Measurements from ENCODE around the gene GRK4. TPM values are rescaled to one million over a fixed set of nuclear protein-coding genes. Genes with fewer than 3 reads are reported as not detected.

GRK4 gene
- total and polyA plus RNA-seq, 2 of the 8 experiments (the other 6 are each of a cell fraction or from before 2014, with no cell fraction given) = 0.77 to 1.8 TPM

DNA sequence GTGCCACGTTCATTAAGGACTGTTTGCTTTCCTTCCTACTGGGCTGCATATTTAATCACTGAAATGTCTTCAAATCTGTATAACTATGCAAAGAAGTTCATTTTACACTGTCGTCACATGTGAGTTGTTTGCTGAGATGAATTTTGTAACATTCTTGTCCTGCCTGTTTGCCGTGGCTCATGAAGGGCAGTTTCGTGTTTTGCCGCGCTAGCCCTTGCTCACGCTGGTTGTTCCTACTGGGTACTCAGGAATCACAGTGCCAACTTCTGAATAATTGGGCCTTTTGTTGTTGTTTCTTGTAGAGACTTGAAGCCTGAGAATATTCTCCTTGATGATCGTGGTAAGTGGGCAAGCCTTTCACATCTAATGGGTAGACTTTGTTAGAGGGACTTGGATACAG, 58.7 kb downstream of the GRK4 start:
- no peaks in the 10 kb centered on the region for H3K79me1 ChIP-seq (ENCODE audit: low read depth, low read length)
- H3K36me3 ChIP-seq (ENCODE audit: control insufficient read depth in 2 of 4, insufficient read depth in 4 of 4, low read length in 3 of 4) = no peaks in the 10 kb centered on the region
- no peak overlapping the region for H3K4me3 ChIP-seq (ENCODE audit: extremely low read depth in 1 of 4, insufficient read depth in 2 of 4, low read depth in 3 of 4, low read length in 4 of 4)
- H2BK120ac ChIP-seq (replicated peaks; ENCODE audit: low read depth, low read length) = no peak overlapping the region
- CTCF ChIA-PET (ENCODE audit: partially characterized antibody) = interaction anchor here (1.2 to 1.3 kb wide), 2 partner anchors 10 to 14 kb away, joined by 4 to 5 read pairs; no protein-coding TSS in a partner anchor
- no peak overlapping the region for H3K4ac ChIP-seq (replicated peaks; ENCODE audit: insufficient read length, low read depth, low read length)
- H3K27me3 ChIP-seq (replicated peaks in 1 of 4; ENCODE audit: control insufficient read depth in 3 of 4, extremely low read depth in 1 of 4, insufficient read depth in 3 of 4, low read length in 3 of 4) = no peaks in the 10 kb centered on the region; a peak in 1 of 7 replicates
- H2BK20ac ChIP-seq (ENCODE audit: low read length) = no peak overlapping the region
- no peaks in the 10 kb centered on the region for H4K20me1 ChIP-seq (replicated peaks in 1 of 2; ENCODE audit: control insufficient read depth in 1 of 2, insufficient read depth in 2 of 2, low read length in 2 of 2)
- no peak for DNase-seq (ENCODE audit: low read depth in 1 of 2, low spot score in 2 of 2)
- peaks cover 0 to 7% (median 1%) of the 10 kb centered on the region in 4 experiments; a peak in 4 of 7 replicates for H3K4me1 ChIP-seq (replicated peaks in 1 of 4; ENCODE audit: control insufficient read depth in 3 of 4, insufficient read depth in 4 of 4, low read length in 3 of 4)
- WGBS, 2 experiments (ENCODE audit: extremely low coverage in 1 of 2, insufficient coverage in 1 of 2, insufficient read length in 1 of 2, insufficient replicate concordance in 2 of 2, low coverage in 1 of 2, low lambda C conversion rate in 2 of 2, missing lambda C conversion rate in 1 of 2) = 78% methylated on average over 8 of the region's 8 CpGs; no CpG with 5 or more reads in 1 of the 2 experiments
- TF ChIP-seq ZNF274 (IDR thresholded peaks at IDR 0.05; ENCODE audit: borderline replicate concordance, extremely low read depth, low read length) (no peak), KDM1A (IDR thresholded peaks at IDR 0.05; ENCODE audit: borderline replicate concordance, low read length) (no peak), JUND (IDR thresholded peaks at IDR 0.05; ENCODE audit: low read length) (no peak), FOSL1 (IDR thresholded peaks at IDR 0.05; ENCODE audit: insufficient read depth, low read depth, low read length) (no peak), TBP (IDR thresholded peaks at IDR 0.05; ENCODE audit: low read depth, low read length) (no peak), SUZ12 (IDR thresholded peaks at IDR 0.05; ENCODE audit: low read length) (no peak), RBBP5 (IDR thresholded peaks at IDR 0.05; ENCODE audit: borderline replicate concordance, low read depth, low read length) (no peak), EZH2 (IDR thresholded peaks at IDR 0.05; ENCODE audit: low read depth, low read length, severe bottlenecking) (no peak), SIX5 (IDR thresholded peaks at IDR 0.05; ENCODE audit: low read depth, low read length) (no peak), HDAC6 (IDR thresholded peaks at IDR 0.05; ENCODE audit: low read depth, low read length) (no peak)
- TF ChIP-seq, protein P1, sequence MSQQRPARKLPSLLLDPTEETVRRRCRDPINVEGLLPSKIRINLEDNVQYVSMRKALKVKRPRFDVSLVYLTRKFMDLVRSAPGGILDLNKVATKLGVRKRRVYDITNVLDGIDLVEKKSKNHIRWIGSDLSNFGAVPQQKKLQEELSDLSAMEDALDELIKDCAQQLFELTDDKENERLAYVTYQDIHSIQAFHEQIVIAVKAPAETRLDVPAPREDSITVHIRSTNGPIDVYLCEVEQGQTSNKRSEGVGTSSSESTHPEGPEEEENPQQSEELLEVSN (IDR thresholded peaks at IDR 0.05) = no peak
- TF ChIP-seq, protein P2, sequence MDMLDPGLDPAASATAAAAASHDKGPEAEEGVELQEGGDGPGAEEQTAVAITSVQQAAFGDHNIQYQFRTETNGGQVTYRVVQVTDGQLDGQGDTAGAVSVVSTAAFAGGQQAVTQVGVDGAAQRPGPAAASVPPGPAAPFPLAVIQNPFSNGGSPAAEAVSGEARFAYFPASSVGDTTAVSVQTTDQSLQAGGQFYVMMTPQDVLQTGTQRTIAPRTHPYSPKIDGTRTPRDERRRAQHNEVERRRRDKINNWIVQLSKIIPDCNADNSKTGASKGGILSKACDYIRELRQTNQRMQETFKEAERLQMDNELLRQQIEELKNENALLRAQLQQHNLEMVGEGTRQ (IDR thresholded peaks at IDR 0.05; ENCODE audit: low read length) = no peak
- FAIRE-seq = no peak
- H2BK5ac ChIP-seq (ENCODE audit: low read depth, low read length) = no peak overlapping the region
- no peak overlapping the region for H3K27ac ChIP-seq (ENCODE audit: low read depth, low read length)
- no peak overlapping the region for H3K14ac ChIP-seq (ENCODE audit: insufficient read length)
- no peaks in the 10 kb centered on the region for H3K79me2 ChIP-seq (ENCODE audit: control insufficient read depth in 1 of 2, insufficient read depth in 2 of 2, low read length in 2 of 2)
- no peak overlapping the region for H3K4me2 ChIP-seq (ENCODE audit: insufficient read depth in 1 of 2, low read depth in 2 of 2, low read length in 2 of 2)
- H4K91ac ChIP-seq (replicated peaks; ENCODE audit: insufficient read length, low read length) = no peak overlapping the region
- no peak overlapping the region for H3K56ac ChIP-seq (replicated peaks; ENCODE audit: insufficient read length, low read depth, low read length)
- H2BK15ac ChIP-seq (ENCODE audit: low read length) = no peak overlapping the region
- H2AFZ ChIP-seq (ENCODE audit: low read length) = no peak overlapping the region
- H3K23ac ChIP-seq (ENCODE audit: insufficient read length) = no peak overlapping the region
- H4K8ac ChIP-seq (ENCODE audit: extremely low read depth, insufficient read depth, low read length) = no peak overlapping the region
- H3K9me3 ChIP-seq (ENCODE audit: insufficient read depth in 2 of 2, low read depth in 1 of 2, low read length in 1 of 2) = no peaks in the 10 kb centered on the region
- H4K5ac ChIP-seq (ENCODE audit: insufficient read length, low read depth, low read length) = no peak overlapping the region
- H3K23me2 ChIP-seq (ENCODE audit: low read depth, low read length) = no peaks in the 10 kb centered on the region
- no peak overlapping the region for H3K18ac ChIP-seq (ENCODE audit: extremely low read depth, low read length)
- H2BK12ac ChIP-seq (ENCODE audit: low read depth, low read length) = no peak overlapping the region
- no peak overlapping the region for H3K9ac ChIP-seq (replicated peaks in 1 of 4; ENCODE audit: extremely low read depth in 1 of 4, low read depth in 3 of 4, low read length in 3 of 4)
- POLR2A ChIA-PET (ENCODE audit: partially characterized antibody) = no interaction called here
- no peak overlapping the region for H2AK5ac ChIP-seq (ENCODE audit: low read depth, low read length)
